Measurements from ENCODE around the gene SLCO2B1.

The SLCO2B1 gene

DNA sequence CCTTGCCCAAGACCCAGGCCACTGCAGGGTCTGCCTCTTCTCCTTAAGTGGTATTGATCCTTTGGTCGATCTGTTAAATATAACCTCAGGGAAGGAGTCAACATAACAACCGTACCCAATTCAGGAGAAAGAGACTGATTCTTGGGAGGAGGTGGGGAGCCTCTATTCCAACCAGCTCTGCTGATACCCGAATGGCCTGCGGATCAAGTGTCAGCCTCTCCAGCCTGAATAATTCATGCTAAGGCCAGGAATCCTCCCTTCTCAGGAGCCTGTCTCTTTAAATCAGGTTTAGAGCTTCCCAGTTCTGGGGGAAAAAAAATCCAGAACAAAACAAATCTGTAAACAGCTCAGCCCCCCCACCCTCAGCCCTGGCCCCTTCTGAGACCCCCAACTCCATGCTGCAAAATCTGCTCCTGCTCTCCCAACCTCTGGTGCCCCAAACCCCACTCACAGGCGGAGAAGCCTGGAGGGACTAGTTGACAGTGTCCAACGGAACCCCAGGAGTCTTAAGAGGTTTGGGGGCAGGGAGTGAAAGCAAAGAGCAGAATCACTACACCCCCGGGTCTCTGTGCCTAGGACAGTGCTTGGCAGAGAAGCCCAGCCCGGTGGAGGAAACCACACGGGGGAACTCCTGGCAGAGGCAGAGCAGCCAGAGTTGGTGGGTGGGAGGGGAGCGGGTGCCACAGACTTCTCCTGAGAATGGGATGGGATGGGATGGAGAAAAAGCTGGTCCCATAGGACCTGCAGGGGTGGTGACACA lies 88.8 kb downstream of the SLCO2B1 start:
- TF ChIP-seq CTCF (IDR thresholded peaks at IDR 0.05; ENCODE audit: poor library complexity, severe bottlenecking) = no peak
- H3K27ac ChIP-seq (ENCODE audit: poor library complexity, severe bottlenecking) = no peak overlapping the region
- DNase-seq (ENCODE audit: low spot score) (no peak), ATAC-seq (ENCODE audit: low read depth) (no peak)
- H3K4me3 ChIP-seq (ENCODE audit: severe bottlenecking) = no peak overlapping the region
- H3K9me3 ChIP-seq (ENCODE audit: severe bottlenecking) = no peaks in the 10 kb centered on the region
- H3K27me3 ChIP-seq (ENCODE audit: insufficient read depth, poor library complexity, severe bottlenecking) = peaks cover 40% of the 10 kb centered on the region
- H3K4me1 ChIP-seq (ENCODE audit: insufficient read depth, poor library complexity, severe bottlenecking) = no peaks in the 10 kb centered on the region
- H3K36me3 ChIP-seq (ENCODE audit: low read depth) = no peaks in the 10 kb centered on the region

- no peak for TF ChIP-seq CTCF (IDR thresholded peaks at IDR 0.05; ENCODE audit: poor library complexity, severe bottlenecking)
- DNase-seq (ENCODE audit: low spot score) = no peak
- peaks cover 40% of the 10 kb centered on the region for H3K27me3 ChIP-seq (ENCODE audit: insufficient read depth, poor library complexity, severe bottlenecking)
- no peaks in the 10 kb centered on the region for H3K4me1 ChIP-seq (ENCODE audit: insufficient read depth, poor library complexity, severe bottlenecking)
- no peaks in the 10 kb centered on the region for H3K9me3 ChIP-seq (ENCODE audit: severe bottlenecking)
- H3K27ac ChIP-seq (ENCODE audit: poor library complexity, severe bottlenecking) = no peak within 1 kb of the TSS
- no peak for ATAC-seq (ENCODE audit: low read depth)
- no peaks in the 10 kb centered on the region for H3K36me3 ChIP-seq (ENCODE audit: low read depth)
- peak within 1 kb of the TSS; percentile 41 for H3K4me3 ChIP-seq (ENCODE audit: severe bottlenecking)
Measured at GRCh38 chr11:75240311-75241035, 89.6 kb downstream of the SLCO2B1 start, which contains the start of gene TPBGL. TSS of gene TPBGL (plus strand) at chr11:75240774. CDS start at chr11:75241050, 276 bp downstream.

DNA sequence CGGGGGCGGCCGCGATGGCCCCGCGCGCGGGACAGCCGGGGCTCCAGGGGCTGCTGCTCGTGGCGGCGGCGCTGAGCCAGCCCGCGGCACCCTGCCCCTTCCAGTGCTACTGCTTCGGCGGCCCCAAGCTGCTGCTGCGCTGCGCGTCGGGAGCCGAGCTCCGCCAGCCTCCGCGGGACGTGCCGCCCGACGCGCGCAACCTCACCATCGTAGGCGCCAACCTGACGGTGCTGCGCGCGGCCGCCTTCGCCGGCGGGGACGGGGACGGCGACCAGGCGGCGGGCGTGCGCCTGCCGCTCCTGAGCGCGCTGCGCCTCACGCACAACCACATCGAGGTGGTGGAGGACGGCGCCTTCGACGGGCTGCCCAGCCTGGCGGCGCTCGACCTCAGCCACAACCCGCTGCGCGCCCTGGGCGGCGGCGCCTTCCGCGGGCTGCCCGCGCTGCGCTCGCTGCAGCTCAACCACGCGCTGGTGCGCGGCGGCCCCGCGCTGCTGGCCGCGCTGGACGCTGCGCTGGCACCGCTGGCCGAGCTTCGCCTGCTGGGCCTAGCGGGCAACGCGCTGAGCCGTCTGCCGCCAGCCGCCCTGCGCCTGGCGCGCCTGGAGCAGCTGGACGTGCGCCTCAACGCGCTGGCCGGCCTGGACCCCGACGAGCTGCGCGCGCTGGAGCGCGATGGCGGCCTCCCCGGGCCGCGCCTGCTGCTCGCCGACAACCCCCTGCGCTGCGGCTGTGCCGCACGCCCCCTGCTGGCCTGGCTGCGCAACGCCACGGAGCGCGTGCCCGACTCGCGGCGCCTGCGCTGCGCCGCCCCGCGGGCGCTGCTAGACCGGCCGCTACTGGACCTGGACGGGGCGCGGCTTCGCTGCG lies 90.4 kb downstream of the SLCO2B1 start:
- peak overlapping the region; percentile 41 for H3K4me3 ChIP-seq (ENCODE audit: severe bottlenecking)
- H3K27me3 ChIP-seq (ENCODE audit: insufficient read depth, poor library complexity, severe bottlenecking) = peaks cover 40% of the 10 kb centered on the region
- DNase-seq (ENCODE audit: low spot score) = no peak
- no peak overlapping the region for H3K27ac ChIP-seq (ENCODE audit: poor library complexity, severe bottlenecking)
- TF ChIP-seq CTCF (IDR thresholded peaks at IDR 0.05; ENCODE audit: poor library complexity, severe bottlenecking) = peak; percentile 98
- ATAC-seq (ENCODE audit: low read depth) = peak; percentile 87
- H3K4me1 ChIP-seq (ENCODE audit: insufficient read depth, poor library complexity, severe bottlenecking) = no peaks in the 10 kb centered on the region
- no peaks in the 10 kb centered on the region for H3K36me3 ChIP-seq (ENCODE audit: low read depth)
- H3K9me3 ChIP-seq (ENCODE audit: severe bottlenecking) = no peaks in the 10 kb centered on the region

GRCh38 chr11:75241906-75242644 lies 91.2 kb downstream of the SLCO2B1 start:
- DNase-seq (ENCODE audit: low spot score) = no peak
- Histone ChIP-seq H3K4me1 (ENCODE audit: insufficient read depth, poor library complexity, severe bottlenecking) (no peaks in the 10 kb centered on the region), H3K27ac (ENCODE audit: poor library complexity, severe bottlenecking) (no peak overlapping the region), H3K36me3 (ENCODE audit: low read depth) (no peaks in the 10 kb centered on the region), H3K27me3 (ENCODE audit: insufficient read depth, poor library complexity, severe bottlenecking) (peaks cover 40% of the 10 kb centered on the region), H3K9me3 (ENCODE audit: severe bottlenecking) (no peaks in the 10 kb centered on the region), H3K4me3 (ENCODE audit: severe bottlenecking) (peak overlapping the region; percentile 41)
- peak; percentile 83 for TF ChIP-seq CTCF (IDR thresholded peaks at IDR 0.05; ENCODE audit: poor library complexity, severe bottlenecking)
- no peak; the same call in 2 of the 3 replicates for ATAC-seq (ENCODE audit: low read depth)
